Loucy (cell line): ENCODE measurements around the gene SLC9A3.

Experiments
- CTCF ChIP-seq: fragments of 200-600 bp; sonication (generic); conservative IDR thresholded peaks from 2 replicates; pipeline ENCODE4 v1.5.1; 2014; ENCODE audit warnings: mild to moderate bottlenecking, antibody characterized with exemption, low read length
- EZH2phosphoT487 ChIP-seq: fragments of 200-600 bp; IDR thresholded peaks from 2 replicates; pipeline ENCODE4 v1.6.1; 2018; ENCODE audit warnings: antibody characterized with exemption, mild to moderate bottlenecking, moderate library complexity, borderline replicate concordance

- TF ChIP-seq CTCF (no peak), EZH2phosphoT487 (no peak)
Measured at GRCh38 chr5:485113-485945, 38.9 kb downstream of the SLC9A3 start.
